Stimulated activated CD4-positive, alpha-beta T cell treated with anti-CD3 and anti-CD28 coated beads, Interleukin-12 subunit alpha, Interleukin-12 subunit beta, amount 100 ng/mL, for 48 hours (primary cell): Measurements from ENCODE around the gene NRXN3.

ENCODE experiments used
- DNase-seq, 3 donors: peaks; one replicate each; pipeline ENCODE4 v3.0.0-alpha.2; 2020; ENCODE audit warnings: low read depth in 2 of 3, low spot score in 1 of 3

Gene NRXN3

GRCh38 chr14:79911744-79912143 lies 1741.6 kb downstream of the NRXN3 start:
- DNase-seq = no peak

- no peak for DNase-seq
Measured at GRCh38 chr14:79914595-79914994, 1744.4 kb downstream of the NRXN3 start.

- DNase-seq = no peak
Measured at GRCh38 chr14:79915406-79915805, 1745.2 kb downstream of the NRXN3 start.

GRCh38 chr14:79916281-79916680 lies 1746.1 kb downstream of the NRXN3 start:
- no peak for DNase-seq

DNA sequence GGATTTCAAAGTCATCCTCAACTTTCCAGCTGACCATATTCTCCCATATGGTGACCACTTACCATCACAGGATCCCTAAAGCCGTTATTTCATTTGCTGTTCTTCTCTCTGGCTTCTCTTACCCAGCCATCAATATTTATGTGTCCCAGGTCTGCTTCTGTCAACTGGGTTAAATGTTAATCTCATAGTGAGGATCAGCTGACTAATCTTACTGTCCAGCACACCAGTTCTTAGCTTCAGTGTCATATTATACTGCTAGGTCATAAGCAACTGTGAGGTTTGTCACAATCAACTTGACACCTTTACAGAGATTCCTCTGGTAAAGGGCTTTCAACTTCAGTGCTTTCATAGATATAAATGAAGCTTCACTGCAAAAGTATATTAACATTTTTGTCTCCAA lies 1746.7 kb downstream of the NRXN3 start:
- DNase-seq = no peak
